GM19324 (cell line): ENCODE measurements around the gene SFSWAP.

ENCODE experiments used
- ATAC-seq: cut with Tn5 transposase; IDR thresholded peaks from one replicate; pipeline ENCODE4 v1.9.1; 2021; ENCODE audit warnings: mild to moderate bottlenecking, moderate library complexity; ENCODE audit not compliant: unreplicated experiment, low FRiP score

Gene SFSWAP

GRCh38 chr12:131830335-131830913, 119.5 kb downstream of the SFSWAP start:
- ATAC-seq, result no peak

GRCh38 chr12:131830914-131831571, 120.2 kb downstream of the SFSWAP start:
- ATAC-seq, result no peak

GRCh38 chr12:131831635-131832041, 120.7 kb downstream of the SFSWAP start:
- no peak for ATAC-seq

GRCh38 chr12:131832321-131833231, 121.7 kb downstream of the SFSWAP start:
- no peak for ATAC-seq

- ATAC-seq, result no peak
These were observed 122.5 kb downstream of the SFSWAP start for GRCh38 chr12:131833288-131833895.

- no peak for ATAC-seq
These were observed 123.2 kb downstream of the SFSWAP start for GRCh38 chr12:131833896-131834641.

- ATAC-seq, result no peak
These were observed 124.1 kb downstream of the SFSWAP start for GRCh38 chr12:131834798-131835615.

- no peak for ATAC-seq
These were observed 124.8 kb downstream of the SFSWAP start for GRCh38 chr12:131835616-131836171.

GRCh38 chr12:131836193-131836592, 125.3 kb downstream of the SFSWAP start:
- no peak for ATAC-seq

- no peak for ATAC-seq
These were observed 126.0 kb downstream of the SFSWAP start for GRCh38 chr12:131836714-131837397.

- no peak for ATAC-seq
These were observed 129.9 kb downstream of the SFSWAP start for GRCh38 chr12:131840643-131841416.

GRCh38 chr12:131841547-131841946, 130.7 kb downstream of the SFSWAP start:
- ATAC-seq, result no peak

GRCh38 chr12:131842169-131842568, 131.3 kb downstream of the SFSWAP start:
- ATAC-seq, result no peak

GRCh38 chr12:131843527-131843926, 132.6 kb downstream of the SFSWAP start:
- no peak for ATAC-seq

- ATAC-seq, result no peak
These were observed 133.2 kb downstream of the SFSWAP start for GRCh38 chr12:131844140-131844539.

- ATAC-seq, result no peak
These were observed 133.8 kb downstream of the SFSWAP start for GRCh38 chr12:131844656-131845055.

GRCh38 chr12:131845121-131845520, 134.2 kb downstream of the SFSWAP start:
- ATAC-seq, result no peak

GRCh38 chr12:131847456-131847855, 136.6 kb downstream of the SFSWAP start:
- no peak for ATAC-seq
